Breast epithelium (tissue), 3 donors: ENCODE results near the gene HEATR5A.

Experiments
- CTCF ChIP-seq, 3 donors: fragments of 450-650 bp; IDR thresholded peaks; one replicate each; pipeline ENCODE4 v1.5.1; 2016 to 2017; ENCODE audit warnings: antibody characterized with exemption in 3 of 3, mild to moderate bottlenecking in 3 of 3, moderate library complexity in 3 of 3
- POLR2A ChIP-seq: fragments of 450-650 bp; IDR thresholded peaks from one replicate; pipeline ENCODE4 v1.6.1; 2016; ENCODE audit warnings: antibody characterized with exemption, mild to moderate bottlenecking, moderate library complexity

DNA sequence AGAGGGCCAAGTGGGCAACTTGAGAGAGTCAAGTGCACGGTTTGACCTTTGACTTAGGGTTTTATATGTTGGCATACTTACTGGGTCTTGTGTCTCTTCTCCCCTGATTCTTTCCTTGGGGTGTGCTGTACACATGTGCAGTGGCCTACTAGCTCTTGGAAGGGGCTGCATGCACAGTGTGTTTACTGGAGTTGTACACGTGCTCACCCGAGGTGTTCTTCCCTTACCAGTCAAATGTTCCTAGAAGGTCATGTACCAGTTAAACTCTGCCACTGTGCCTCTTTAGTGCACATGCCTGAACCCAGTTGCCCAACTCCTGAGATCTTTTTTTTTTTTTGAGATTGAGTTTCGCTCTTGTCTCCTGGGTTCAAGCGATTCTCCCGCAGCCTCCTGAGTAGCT, 46.2 kb upstream of the HEATR5A start:
- no peak for TF ChIP-seq CTCF (IDR thresholded peaks at IDR 0.05)
- no peak for TF ChIP-seq POLR2A
